SH-SY5Y (cell line): ENCODE data around the gene CELF1.

ENCODE experiments used
- GATA2 ChIP-seq: IDR thresholded peaks from 2 replicates; pipeline ENCODE4 v1.6.1; 2011; ENCODE audit warnings: mild to moderate bottlenecking, low read depth, low read length
- GATA3 ChIP-seq: IDR thresholded peaks from 2 replicates; pipeline ENCODE4 v1.6.1; 2011; ENCODE audit warnings: low read depth, mild to moderate bottlenecking, low read length, moderate library complexity

DNA sequence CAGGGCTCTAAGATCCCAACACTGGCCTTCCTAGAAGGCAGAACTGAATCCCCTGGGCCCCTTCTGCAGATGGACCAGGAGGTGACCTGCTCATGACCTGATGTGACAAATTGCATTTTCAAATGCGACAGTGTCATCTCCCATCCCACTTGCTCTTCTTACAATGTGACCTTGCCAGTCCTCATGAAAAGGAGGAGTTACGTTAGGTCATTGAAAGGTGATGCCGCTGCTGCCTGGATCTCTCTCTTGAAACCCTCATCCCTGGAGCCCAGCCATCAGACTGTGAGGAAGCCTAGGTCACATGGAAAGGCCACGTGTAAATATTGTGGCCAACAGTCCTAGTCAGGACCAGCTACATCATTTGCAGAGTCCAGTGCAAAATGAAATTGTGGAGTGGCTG lies 47.0 kb upstream of the CELF1 start:
- no peak for TF ChIP-seq GATA3
- TF ChIP-seq GATA2, result no peak
